ENCODE measurements around the gene HES3. TPM values are rescaled to one million over a fixed set of nuclear protein-coding genes. Genes with fewer than 3 reads are reported as not detected.

HES3 gene
- polyA plus RNA-seq, 1 of the 3 experiments (the other 2 are of a cell fraction) = not detected

DNA sequence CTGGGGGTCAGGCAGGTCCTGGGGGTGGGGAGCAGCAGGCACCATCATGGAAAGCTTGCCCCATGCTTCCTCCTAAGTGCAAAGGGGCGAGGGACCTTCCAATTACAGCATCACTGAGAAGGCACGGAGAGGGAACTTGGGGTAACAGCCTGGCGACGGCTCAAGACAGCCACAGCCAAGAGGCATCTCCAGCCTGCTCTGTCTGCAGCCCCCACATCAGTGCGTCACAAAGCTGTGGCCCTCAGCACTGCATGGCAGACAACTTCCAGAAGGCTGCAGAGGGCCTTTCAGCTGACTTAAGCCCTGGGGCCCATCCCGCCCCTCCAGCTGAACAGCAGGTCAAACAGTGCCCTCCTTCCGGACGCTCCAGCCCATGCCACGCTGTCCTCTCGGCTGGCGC lies 30.1 kb downstream of the HES3 start (continued):
- no peak for TF ChIP-seq REST (IDR thresholded peaks at IDR 0.05; ENCODE audit: low read depth, low read length)
- TF ChIP-seq, protein P1, sequence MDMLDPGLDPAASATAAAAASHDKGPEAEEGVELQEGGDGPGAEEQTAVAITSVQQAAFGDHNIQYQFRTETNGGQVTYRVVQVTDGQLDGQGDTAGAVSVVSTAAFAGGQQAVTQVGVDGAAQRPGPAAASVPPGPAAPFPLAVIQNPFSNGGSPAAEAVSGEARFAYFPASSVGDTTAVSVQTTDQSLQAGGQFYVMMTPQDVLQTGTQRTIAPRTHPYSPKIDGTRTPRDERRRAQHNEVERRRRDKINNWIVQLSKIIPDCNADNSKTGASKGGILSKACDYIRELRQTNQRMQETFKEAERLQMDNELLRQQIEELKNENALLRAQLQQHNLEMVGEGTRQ (IDR thresholded peaks at IDR 0.05; ENCODE audit: borderline replicate concordance, low read depth, low read length) = no peak
- TF ChIP-seq MEF2A (IDR thresholded peaks at IDR 0.05; ENCODE audit: borderline replicate concordance, low read depth) = no peak
- no peak for TF ChIP-seq IRF3 (IDR thresholded peaks at IDR 0.05; ENCODE audit: low read depth, low read length)
- no peak for TF ChIP-seq SIN3A (IDR thresholded peaks at IDR 0.05; ENCODE audit: borderline replicate concordance, low read depth, low read length)
- TF ChIP-seq TCF12 (IDR thresholded peaks at IDR 0.05) = no peak

- H3K27me3 ChIP-seq (ENCODE audit: insufficient read depth) = no peaks in the 10 kb centered on the region
- POLR2A ChIA-PET = no interaction called here
- TF ChIP-seq MEF2A (IDR thresholded peaks at IDR 0.05; ENCODE audit: borderline replicate concordance, low read depth) (no peak), FOSL2 (IDR thresholded peaks at IDR 0.05; ENCODE audit: borderline replicate concordance, low read depth) (no peak), ELF1 (IDR thresholded peaks at IDR 0.05) (no peak), REST (IDR thresholded peaks at IDR 0.05; ENCODE audit: low read depth, low read length) (no peak), RAD21 (IDR thresholded peaks at IDR 0.05; ENCODE audit: low read length) (no peak), IRF3 (IDR thresholded peaks at IDR 0.05; ENCODE audit: low read depth, low read length) (no peak), MAX (IDR thresholded peaks at IDR 0.05; ENCODE audit: low read depth) (no peak), NRF1 (IDR thresholded peaks at IDR 0.05; ENCODE audit: low read depth, low read length) (no peak), EP300 (IDR thresholded peaks at IDR 0.05; ENCODE audit: borderline replicate concordance in 1 of 2, low read depth in 1 of 2, low read length in 1 of 2) (no peak), USF1 (IDR thresholded peaks at IDR 0.05; ENCODE audit: borderline replicate concordance, low read depth) (no peak), SMC3 (IDR thresholded peaks at IDR 0.05; ENCODE audit: low read depth, low read length) (no peak), GABPA (IDR thresholded peaks at IDR 0.05; ENCODE audit: low read depth) (no peak), EZH2phosphoT487 (IDR thresholded peaks at IDR 0.05; ENCODE audit: borderline replicate concordance, low read depth) (no peak)
- TF ChIP-seq, protein P1 (IDR thresholded peaks at IDR 0.05; ENCODE audit: borderline replicate concordance, low read depth, low read length) = no peak
Measured at GRCh38 chr1:6274622-6275139, 30.7 kb downstream of the HES3 start.

More at GRCh38 chr1:6274622-6275139, 30.7 kb downstream of the HES3 start:
- no peak overlapping the region for H3K4me2 ChIP-seq
- whole genome bisulfite sequencing (ENCODE audit: low lambda C conversion rate) = 70% methylated on average over 2 of the region's 16 CpGs
- H4K20me1 ChIP-seq (ENCODE audit: insufficient read depth) = peaks cover 10% of the 10 kb centered on the region; the same call in 1 of the 2 replicates
- H3K4me3 ChIP-seq (ENCODE audit: low read depth in 2 of 2, low read length in 1 of 2) = no peak overlapping the region
- no peaks in the 10 kb centered on the region for H3K79me2 ChIP-seq (ENCODE audit: insufficient read depth)
- H3K9me3 ChIP-seq = no peaks in the 10 kb centered on the region
- no peak for DNase-seq
- CTCF ChIA-PET = interaction anchor here (0.9 to 1.9 kb wide), 3 partner anchors 9 to 73 kb away, joined by 3 to 5 read pairs (median 3); no protein-coding TSS in a partner anchor
- H3K9ac ChIP-seq = no peak overlapping the region
- no peak overlapping the region for H2AFZ ChIP-seq (ENCODE audit: low read depth)
- H3F3A ChIP-seq (replicated peaks; ENCODE audit: insufficient read depth) = no peaks in the 10 kb centered on the region
- peaks cover 7 to 39% of the 10 kb centered on the region in 2 experiments; a peak in 2 of 4 replicates for H3K4me1 ChIP-seq (ENCODE audit: control insufficient read depth in 1 of 2, insufficient read depth in 2 of 2, low read depth in 1 of 2, low read length in 1 of 2)
- no peaks in the 10 kb centered on the region for H3K36me3 ChIP-seq (replicated peaks in 1 of 2; ENCODE audit: control insufficient read depth in 1 of 2, insufficient read depth in 2 of 2, low read length in 1 of 2)
- H3K9me2 ChIP-seq = no peaks in the 10 kb centered on the region
- no peak overlapping the region for H3K27ac ChIP-seq (ENCODE audit: low read depth in 2 of 2, low read length in 1 of 2)
